Transverse colon (tissue), 4 donors: ENCODE results near the gene PNMA8B.

Experiments
- EP300 ChIP-seq: sonication (generic); formaldehyde crosslinking; IDR thresholded peaks from one replicate; pipeline ENCODE4 v1.6.1; 2017; ENCODE audit warnings: antibody characterized with exemption, low read depth
- POLR2A ChIP-seq: fragments of 450-650 bp; IDR thresholded peaks from one replicate; pipeline ENCODE4 v1.6.1; 2016; ENCODE audit warnings: antibody characterized with exemption, mild to moderate bottlenecking, moderate library complexity
- POLR2AphosphoS5 ChIP-seq, 3 donors: sonication (generic); formaldehyde crosslinking; IDR thresholded peaks; one replicate each; pipeline ENCODE4 v1.6.1; 2016; ENCODE audit warnings: antibody characterized with exemption in 3 of 3
- TF ChIP-seq, protein P1 (sequence below), 5 experiments: fragments of 200-600 bp in 3 of 5; fragments of 450-650 bp in 2 of 5; sonication (generic) in 3 of 5; IDR thresholded peaks; 1 replicate in 2 of 5; 2 replicates in 3 of 5; pipeline ENCODE4 v1.5.1; 2016 to 2017; ENCODE audit warnings: antibody characterized with exemption in 5 of 5, inconsistent platforms in 3 of 5, mild to moderate bottlenecking in 2 of 5, moderate library complexity in 1 of 5

- TF ChIP-seq, protein P1, sequence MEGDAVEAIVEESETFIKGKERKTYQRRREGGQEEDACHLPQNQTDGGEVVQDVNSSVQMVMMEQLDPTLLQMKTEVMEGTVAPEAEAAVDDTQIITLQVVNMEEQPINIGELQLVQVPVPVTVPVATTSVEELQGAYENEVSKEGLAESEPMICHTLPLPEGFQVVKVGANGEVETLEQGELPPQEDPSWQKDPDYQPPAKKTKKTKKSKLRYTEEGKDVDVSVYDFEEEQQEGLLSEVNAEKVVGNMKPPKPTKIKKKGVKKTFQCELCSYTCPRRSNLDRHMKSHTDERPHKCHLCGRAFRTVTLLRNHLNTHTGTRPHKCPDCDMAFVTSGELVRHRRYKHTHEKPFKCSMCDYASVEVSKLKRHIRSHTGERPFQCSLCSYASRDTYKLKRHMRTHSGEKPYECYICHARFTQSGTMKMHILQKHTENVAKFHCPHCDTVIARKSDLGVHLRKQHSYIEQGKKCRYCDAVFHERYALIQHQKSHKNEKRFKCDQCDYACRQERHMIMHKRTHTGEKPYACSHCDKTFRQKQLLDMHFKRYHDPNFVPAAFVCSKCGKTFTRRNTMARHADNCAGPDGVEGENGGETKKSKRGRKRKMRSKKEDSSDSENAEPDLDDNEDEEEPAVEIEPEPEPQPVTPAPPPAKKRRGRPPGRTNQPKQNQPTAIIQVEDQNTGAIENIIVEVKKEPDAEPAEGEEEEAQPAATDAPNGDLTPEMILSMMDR (IDR thresholded peaks at IDR 0.05) = no peak
- TF ChIP-seq POLR2AphosphoS5 (IDR thresholded peaks at IDR 0.05) = no peak
- TF ChIP-seq POLR2A = no peak
- TF ChIP-seq EP300 = no peak
Observed at GRCh38 chr19:46471811-46472543, 23.7 kb downstream of the PNMA8B start.
